Vagina (tissue), 2 donors: ENCODE results near the gene SLC36A4.

Experiments
- CTCF ChIP-seq, 3 experiments: fragments of 450-650 bp in 2 of 3; fragments of 200-600 bp in 1 of 3; sonication (generic) in 1 of 3; IDR thresholded peaks; one replicate each; pipeline ENCODE4 v1.5.1; 2017 to 2019; ENCODE audit warnings: antibody characterized with exemption in 3 of 3, mild to moderate bottlenecking in 2 of 3, moderate library complexity in 2 of 3
- POLR2A ChIP-seq, 2 donors: fragments of 450-650 bp; IDR thresholded peaks; one replicate each; pipeline ENCODE4 v1.6.1; 2017; ENCODE audit warnings: antibody characterized with exemption in 2 of 2, mild to moderate bottlenecking in 2 of 2, moderate library complexity in 2 of 2
- POLR2AphosphoS5 ChIP-seq, 2 donors: sonication (generic); formaldehyde crosslinking; IDR thresholded peaks; one replicate each; pipeline ENCODE4 v1.9.0; 2017; ENCODE audit warnings: antibody characterized with exemption in 2 of 2, mild to moderate bottlenecking in 2 of 2, low read depth in 1 of 2; ENCODE audit not compliant: insufficient read depth in 1 of 2

DNA sequence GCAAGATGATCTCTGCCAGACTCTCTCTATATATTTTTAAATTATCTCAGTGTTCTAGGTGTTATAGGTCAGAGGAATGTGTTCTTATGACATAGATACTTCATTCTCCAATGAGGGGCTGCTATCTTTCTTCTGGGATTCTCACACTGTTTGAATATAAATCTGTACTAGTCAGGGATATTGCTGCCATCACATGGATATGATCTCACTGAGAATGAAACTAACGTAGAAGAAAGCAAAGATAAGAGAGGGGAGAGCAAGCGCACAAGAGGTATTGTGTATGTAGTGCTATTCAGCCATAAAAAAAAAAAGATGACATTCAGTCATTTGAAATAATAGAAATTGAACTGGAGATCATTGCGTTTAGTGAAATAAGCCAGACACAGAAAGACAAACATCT, 42.2 kb upstream of the SLC36A4 start:
- no peak for TF ChIP-seq POLR2A (IDR thresholded peaks at IDR 0.05)
- no peak for TF ChIP-seq CTCF (IDR thresholded peaks at IDR 0.05)
- TF ChIP-seq POLR2AphosphoS5 (IDR thresholded peaks at IDR 0.05; ENCODE audit: insufficient read depth in 1 of 2, low read depth in 1 of 2): no peak
